GM18873 (cell line): ENCODE data around the gene CDC34.

Experiments used
- ATAC-seq: cut with Tn5 transposase; IDR thresholded peaks from one replicate; pipeline ENCODE4 v1.9.1; 2021; ENCODE audit warnings: mild to moderate bottlenecking, moderate library complexity, moderate number of reproducible peaks; ENCODE audit not compliant: unreplicated experiment, low FRiP score

CDC34 gene

DNA sequence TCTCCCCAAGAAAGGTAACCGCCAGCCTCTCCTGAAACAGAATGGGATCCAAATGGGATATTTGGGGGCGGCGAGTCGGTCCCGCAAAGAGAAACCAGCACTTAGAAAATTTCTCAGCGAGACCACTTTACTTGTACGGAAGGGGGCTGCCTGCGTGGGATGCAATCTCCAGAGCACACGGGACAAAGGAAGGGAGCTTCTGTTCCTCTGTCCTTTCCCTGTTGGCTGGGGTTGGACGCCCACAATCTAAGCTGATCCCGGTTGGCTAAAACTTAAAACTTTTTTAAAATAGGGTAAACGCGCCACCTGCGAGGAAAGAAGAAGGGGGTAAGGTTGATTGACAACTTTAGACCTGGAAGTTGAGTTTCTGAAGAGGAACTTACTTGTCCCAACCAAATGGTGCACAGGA, 40.0 kb downstream of the CDC34 start:
- ATAC-seq = peak; percentile 6

DNA sequence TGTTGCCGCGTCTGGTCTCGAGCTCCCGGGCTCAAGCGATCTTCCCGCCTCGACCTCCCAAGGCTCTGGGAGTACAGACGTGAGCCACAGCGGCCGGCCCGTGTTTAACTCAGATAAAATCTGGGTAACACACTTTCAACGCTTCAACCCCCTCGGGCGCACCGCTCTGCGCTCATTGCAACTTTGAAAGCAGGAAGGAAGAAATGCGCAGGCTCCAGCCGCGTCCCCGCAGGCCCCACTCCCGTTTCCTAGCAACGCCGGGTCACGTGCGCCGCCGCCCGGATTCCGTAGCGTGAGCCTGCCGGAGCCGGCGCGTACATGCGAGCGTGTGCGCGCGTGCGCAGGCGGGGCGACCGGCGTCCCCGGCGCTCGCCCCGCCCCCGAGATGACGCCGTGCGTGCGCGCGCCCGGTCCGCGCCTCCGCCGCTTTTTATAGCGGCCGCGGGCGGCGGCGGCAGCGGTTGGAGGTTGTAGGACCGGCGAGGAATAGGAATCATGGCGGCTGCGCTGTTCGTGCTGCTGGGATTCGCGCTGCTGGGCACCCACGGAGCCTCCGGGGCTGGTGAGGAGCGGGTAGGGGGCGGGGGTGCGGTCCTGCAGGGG, 40.7 kb downstream of the CDC34 start, which contains the start of gene BSG:
BSG (plus strand) TSS at position 457 of the 603 bp plus-strand sequence; CDS start at position 496, 39 bp downstream.
- ATAC-seq = peak; percentile 66

DNA sequence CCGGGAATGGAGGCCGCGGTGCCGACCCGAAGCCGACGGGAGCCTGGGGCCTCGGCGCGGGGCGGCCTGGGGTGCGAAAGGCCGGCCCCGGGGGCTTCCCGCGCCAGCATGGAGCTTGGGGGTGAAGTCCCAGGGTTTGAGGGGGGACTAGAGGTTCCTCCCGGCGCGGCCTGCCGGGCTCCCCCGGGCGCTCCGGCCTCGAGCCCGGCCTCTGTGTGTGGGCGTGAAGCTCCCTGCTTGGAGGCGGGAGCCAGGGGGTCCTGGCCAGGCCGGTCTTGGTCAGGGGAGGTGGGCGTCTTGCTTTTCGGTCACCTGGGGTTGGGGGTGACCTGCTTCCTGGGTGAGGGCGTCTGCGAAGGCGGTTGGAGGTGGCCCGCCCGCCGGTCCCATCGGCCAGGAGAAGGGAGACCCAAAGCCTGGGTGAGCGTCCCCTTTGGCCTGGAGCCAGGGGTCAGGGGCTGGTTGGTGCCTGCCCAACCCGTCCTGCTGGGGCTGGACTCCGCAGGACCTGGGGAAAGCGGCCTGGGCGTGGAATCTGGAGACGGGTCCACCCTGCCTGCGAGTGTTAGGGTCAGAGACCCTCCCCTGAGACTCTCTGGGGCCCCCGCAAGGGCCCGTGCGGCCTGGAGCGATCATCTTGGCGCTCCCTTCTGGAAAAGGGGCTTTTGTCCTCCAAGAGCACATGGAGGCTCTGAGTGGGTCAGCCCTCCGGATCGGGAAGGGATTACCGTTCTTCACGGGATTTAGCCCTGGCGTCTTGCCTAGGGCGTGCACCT, 41.4 kb downstream of the CDC34 start:
- peak; percentile 30 for ATAC-seq

DNA sequence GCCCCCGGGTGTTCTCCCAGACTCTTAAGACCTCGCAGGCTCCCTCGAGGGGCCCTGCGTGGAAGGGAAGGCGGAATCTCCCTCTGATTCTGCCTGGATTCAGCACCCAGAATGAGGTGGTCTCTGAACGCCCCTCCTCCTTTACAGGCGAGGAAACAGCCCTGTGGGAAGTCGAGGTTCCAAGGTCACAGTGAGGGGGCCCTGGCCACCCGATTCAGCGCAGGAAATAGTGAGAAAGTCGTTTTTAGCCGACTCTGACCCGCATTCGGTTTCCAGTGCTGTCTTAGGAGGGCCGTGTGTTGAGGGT, 41.9 kb downstream of the CDC34 start:
- ATAC-seq = no peak

DNA sequence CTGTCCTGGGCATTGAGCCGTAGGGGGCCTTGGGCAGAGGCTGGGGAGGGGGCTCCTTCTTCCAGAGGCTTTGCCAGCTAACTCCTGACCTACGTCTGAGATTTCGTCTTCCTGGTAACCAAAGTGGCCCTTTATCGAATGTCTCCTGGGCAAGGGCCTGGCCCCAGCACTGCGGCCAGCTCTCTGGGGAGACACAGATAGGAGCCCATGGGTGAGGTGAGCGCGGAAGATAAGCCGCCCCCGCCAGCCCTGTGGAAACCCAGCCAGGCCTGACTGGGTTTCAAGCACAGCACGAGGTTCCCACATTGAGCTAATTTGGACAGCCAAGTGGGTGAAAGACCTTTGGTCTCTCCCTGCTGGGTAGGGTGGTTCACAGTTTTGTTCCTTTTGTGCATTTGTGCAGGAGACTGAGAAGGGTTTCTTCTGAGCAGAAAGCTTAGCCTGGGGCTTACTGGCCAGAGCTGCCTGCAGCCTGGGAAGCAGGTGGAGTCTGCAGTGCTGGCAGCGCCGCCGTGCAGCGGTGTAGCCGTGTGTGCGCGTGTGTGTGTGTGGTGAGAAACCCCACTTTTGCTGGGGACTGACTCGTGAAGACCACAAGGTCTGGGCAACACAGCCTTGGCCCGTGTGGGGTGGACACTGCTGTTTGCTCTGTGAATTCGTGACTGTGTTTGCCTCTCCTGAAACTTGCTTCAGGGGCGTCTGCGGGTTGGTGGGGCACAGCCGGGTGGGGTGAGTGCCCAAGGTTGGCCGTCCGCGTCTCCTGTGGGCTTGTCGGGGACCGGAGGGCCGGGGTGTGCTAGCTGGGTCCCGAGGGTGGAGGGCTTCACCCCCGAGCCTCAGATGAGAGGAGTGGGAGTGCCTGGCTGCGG, 43.3 kb downstream of the CDC34 start:
- ATAC-seq = no peak

DNA sequence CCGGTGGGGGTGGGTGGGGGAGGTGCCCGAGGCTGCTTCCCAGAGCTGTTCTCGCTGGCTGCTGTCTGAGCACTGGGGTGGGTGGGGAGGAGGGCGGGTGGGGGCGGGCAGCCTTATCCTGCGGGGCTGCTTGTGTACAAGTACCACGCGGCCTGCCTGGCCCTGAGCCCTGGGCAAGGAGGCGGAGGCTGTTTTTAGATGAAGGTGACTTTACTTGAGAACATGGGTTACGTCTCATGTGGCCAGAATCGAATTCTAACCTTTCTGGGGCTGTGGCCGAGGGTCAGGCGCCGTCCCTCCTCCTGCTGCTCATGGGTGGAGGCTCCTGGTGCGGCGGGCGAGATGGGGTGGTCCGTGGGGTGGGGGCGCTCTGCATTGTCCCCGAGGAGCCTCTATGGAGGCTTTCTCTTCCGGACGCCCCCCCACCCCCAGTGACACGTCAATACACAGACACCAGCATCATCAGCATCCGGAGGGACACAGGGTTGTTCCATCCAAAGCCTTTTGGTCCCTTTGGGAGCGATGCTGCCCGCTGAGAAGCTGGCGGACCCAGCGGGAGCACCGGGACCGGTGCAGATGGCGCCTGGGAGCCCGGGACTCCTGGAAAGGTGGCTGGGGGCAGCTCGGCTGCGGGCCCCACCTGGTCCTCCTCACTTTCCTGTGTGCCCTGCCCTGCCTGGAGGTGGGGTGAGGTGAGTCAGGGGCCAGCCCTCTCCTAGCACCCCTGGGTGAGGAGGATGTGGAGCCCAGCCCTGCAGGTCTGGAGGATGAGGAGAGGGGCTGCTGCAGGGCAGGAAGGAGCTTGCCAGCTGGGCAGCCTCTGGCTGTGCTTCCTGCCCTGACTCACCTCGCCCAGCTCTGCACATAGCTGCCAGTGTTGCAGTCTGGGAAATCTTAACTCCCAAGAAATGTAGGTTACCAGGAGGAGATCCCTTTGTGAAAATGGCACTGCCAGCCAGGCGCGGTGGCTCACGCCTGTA, 44.3 kb downstream of the CDC34 start:
- no peak for ATAC-seq

DNA sequence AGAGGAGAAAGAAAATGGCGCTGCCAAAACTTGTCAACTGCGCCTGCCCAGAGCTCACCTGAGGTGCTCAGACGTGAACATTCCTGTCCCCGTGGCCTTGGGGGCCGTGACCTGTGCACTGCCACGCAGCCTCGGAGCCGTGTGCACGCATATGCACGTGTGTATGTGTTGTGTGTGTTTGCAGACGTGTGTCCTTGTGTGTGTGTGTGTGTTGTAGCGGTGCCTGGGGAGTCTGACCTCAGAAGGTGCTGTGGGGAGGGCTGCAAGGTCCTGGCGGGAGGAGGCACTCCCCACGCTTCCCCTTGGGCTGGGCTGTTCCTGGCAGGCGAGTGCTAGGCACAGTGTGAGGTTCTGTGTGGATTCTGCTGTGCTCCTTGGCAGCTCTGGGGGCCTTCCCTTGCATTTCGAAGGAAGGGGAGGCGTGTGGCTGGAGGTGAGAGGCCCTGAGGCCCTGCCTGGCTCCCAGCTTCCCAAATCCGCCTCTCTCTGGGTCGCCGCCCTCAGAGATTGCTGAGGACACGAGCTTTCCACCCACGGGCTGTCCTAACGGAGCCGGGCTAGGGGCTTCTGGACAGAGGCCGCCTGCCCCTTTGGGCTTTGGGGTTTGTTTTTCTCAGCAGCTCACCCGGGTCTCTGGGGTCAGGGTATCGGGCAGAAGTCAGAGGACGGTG, 45.3 kb downstream of the CDC34 start:
- ATAC-seq = no peak

DNA sequence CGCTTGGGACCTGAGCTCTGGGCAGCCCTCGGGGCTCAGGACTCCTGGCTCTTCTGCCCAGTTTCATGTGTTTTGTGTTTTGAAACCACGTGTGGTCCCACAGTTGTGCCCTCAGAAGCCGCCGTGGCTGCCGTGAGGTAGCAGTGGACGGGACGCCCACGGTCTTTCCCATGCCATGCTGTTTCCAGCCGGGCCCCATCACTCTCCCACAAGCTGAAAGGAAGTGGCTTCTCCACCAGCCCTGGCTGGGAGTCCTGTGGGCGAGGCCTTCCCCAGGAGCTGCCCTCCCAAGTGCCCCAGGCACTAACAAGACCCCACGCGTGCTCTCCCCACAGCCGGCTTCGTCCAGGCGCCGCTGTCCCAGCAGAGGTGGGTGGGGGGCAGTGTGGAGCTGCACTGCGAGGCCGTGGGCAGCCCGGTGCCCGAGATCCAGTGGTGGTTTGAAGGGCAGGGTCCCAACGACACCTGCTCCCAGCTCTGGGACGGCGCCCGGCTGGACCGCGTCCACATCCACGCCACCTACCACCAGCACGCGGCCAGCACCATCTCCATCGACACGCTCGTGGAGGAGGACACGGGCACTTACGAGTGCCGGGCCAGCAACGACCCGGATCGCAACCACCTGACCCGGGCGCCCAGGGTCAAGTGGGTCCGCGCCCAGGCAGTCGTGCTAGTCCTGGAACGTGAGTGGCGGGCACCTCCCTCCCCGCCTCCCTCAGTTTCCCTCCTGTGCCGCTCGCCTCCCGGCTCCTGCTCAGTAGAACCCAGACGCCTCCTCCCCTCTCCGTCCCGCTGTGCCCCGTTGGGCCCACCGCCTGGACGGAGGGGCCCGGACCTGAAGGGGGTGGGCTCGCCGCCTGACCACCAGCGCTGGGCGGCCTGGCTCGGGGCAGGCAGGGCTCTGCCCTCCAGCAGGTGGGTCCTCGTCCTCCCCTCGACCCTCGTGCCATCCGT, 46.2 kb downstream of the CDC34 start:
- no peak for ATAC-seq

DNA sequence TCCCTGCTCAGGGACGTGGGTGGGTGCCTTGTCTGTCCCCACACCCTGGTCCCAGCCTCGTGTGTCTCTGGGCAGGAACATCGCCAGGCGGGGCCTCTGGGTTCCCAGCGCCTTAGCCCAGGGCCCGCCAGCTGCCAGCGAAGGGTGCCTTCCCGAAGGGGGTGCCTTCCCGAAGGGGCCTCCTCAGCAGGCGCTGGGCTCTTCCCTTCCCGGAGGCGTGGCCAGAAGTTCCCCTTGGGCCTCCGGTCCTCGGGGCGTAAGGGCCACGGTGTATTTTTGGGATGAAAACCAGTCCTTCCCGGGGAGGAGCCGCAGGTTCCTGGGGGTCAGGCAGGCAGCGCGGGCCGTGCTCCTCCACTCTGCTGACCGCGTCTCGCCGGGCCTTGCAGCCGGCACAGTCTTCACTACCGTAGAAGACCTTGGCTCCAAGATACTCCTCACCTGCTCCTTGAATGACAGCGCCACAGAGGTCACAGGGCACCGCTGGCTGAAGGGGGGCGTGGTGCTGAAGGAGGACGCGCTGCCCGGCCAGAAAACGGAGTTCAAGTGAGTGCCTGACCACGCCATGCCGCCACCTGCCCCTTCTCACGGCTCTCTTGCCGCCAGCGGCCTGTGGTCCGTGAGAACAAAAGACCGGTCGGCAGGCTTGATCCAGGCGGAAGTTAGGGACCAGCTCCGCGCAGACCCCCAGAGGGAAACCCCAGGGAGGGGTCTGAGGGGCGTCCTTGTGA, 47.7 kb downstream of the CDC34 start:
- no peak for ATAC-seq

DNA sequence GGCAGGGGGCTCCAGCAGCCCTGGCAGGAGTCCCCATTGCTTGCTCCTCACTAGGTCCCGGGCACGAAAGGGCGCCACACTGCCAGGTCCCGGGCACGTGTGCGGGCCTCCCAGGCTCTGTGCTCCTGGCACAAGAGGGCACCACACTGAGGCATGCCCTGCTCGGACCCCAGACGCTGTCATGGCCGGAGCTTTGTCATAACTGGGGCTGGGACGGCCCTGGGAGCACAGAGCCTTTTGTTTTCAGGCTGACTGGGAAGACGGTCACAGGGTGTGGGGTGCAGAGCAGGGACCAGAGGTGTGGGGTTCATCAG, 48.2 kb downstream of the CDC34 start:
- ATAC-seq = no peak

DNA sequence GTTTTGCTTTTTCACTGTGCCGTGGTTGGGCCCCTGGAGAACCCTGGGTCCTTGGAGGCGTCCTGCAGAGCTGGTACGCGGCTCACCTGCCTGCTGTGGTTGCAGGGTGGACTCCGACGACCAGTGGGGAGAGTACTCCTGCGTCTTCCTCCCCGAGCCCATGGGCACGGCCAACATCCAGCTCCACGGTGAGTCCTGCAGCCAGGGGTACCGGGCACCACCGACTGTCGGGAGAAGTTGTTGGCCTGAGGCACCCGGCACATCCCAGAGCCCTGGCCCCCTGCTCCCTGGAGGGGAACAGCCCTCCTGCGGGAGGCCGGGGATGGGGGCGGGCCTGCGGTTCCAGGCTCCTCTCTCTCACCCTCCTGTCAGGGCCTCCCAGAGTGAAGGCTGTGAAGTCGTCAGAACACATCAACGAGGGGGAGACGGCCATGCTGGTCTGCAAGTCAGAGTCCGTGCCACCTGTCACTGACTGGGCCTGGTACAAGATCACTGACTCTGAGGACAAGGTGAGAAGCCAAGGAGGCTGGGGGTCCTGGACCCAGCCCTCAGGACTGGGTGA, 48.8 kb downstream of the CDC34 start:
- ATAC-seq = no peak

DNA sequence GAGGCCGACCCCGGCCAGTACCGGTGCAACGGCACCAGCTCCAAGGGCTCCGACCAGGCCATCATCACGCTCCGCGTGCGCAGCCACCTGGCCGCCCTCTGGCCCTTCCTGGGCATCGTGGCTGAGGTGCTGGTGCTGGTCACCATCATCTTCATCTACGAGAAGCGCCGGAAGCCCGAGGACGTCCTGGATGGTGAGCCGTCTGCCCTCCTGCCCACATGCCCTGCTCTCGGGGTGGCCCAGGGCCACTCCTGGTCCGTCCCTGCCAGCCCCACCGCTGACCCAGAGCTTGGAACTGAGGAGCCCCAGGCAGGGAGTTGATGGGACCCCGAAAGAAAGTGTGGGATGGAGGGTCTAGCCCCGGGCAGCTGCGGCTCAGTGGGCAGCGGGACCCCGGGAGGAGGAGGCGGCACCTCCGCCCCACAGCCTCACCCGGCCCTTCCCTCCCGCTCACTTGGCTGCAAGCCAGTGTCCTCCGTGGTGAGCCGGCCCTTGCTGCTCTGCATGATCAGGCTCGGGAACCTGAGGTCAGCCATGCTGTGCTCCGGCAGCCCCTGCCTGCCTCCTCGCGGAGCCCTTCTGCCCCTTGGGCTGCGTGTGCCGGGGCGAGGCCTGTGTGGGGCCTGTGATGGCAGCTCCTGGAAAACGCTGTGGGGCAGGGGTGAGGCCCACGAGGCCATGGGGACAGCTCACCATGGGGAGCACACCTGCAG, 50.0 kb downstream of the CDC34 start:
- ATAC-seq = no peak

DNA sequence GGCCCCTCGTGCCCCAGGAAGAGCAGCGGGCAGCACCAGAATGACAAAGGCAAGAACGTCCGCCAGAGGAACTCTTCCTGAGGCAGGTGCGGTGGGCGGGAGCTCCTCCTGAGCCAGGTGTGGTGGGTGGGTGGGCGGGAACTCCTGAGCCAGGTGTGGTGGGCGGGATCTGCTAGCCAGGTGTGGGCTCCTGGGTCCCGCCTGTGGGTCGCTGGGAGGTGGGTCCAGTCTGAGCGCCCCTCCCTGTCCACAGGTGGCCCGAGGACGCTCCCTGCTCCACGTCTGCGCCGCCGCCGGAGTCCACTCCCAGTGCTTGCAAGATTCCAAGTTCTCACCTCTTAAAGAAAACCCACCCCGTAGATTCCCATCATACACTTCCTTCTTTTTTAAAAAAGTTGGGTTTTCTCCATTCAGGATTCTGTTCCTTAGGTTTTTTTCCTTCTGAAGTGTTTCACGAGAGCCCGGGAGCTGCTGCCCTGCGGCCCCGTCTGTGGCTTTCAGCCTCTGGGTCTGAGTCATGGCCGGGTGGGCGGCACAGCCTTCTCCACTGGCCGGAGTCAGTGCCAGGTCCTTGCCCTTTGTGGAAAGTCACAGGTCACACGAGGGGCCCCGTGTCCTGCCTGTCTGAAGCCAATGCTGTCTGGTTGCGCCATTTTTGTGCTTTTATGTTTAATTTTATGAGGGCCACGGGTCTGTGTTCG, 51.1 kb downstream of the CDC34 start:
- ATAC-seq = no peak

DNA sequence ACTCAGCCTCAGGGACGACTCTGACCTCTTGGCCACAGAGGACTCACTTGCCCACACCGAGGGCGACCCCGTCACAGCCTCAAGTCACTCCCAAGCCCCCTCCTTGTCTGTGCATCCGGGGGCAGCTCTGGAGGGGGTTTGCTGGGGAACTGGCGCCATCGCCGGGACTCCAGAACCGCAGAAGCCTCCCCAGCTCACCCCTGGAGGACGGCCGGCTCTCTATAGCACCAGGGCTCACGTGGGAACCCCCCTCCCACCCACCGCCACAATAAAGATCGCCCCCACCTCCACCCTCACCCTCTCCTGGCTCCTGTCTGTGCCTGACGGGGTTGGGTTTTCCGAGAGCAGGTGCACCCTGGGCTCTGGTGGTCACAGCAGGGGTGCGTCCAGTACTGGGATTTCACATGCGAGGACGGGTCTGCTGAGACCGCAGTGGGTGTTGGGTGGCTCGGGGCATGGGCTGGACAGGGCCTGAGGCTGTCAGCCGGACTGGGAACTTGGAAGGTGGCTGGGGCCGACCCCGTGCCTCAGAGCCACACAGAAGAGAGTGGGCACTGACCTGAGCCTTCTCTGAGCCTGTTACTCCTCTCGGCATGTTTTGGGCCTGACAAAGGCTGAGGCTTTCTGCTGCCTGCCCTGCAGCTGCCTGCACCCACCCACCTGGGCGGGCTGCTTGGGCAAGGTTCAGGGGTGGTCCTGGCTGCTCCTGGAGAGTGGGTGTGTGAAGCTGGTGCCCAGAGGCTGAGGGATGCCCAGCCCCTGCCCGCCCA, 51.8 kb downstream of the CDC34 start:
- ATAC-seq = no peak

DNA sequence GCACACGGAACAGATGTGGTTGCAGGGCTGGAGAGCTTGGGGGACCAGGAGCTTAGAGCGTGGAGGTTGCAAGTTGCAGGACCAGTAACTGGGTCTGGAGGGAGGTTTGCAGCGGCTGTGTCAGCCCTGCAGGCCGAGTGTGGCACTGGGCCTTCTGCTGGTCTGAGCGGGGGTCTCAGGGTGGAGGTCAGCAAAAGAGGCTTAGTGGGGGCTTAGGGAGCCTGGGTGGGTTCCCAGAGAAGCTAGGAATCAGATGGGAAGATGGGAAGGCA, 52.3 kb downstream of the CDC34 start:
- no peak for ATAC-seq
